Keratinocyte (primary cell): Measurements from ENCODE around the gene SLAIN2.

Experiments
- EZH2 ChIP-seq: IDR thresholded peaks from one replicate; pipeline ENCODE4 v1.6.1; 2012; ENCODE audit warnings: inconsistent platforms, mild to moderate bottlenecking, low read length, moderate library complexity
- TF ChIP-seq, protein P1 (sequence below), 3 experiments: IDR thresholded peaks in 1 of 3; conservative IDR thresholded peaks in 1 of 3; optimal IDR thresholded peaks in 1 of 3; 2 replicates in 2 of 3; 3 replicates in 1 of 3; pipeline versions ENCODE3 to v1.5.1; 2011; ENCODE audit warnings: low read length in 3 of 3, mild to moderate bottlenecking in 3 of 3, moderate library complexity in 2 of 3, control low read depth in 1 of 3, inconsistent platforms in 1 of 3; ENCODE audit not compliant: insufficient read depth in 2 of 3; ENCODE audit errors: extremely low read depth in 1 of 3

GRCh38 chr4:48346594-48346993 lies 5.3 kb downstream of the SLAIN2 start:
- TF ChIP-seq EZH2 = no peak
- TF ChIP-seq, protein P1, sequence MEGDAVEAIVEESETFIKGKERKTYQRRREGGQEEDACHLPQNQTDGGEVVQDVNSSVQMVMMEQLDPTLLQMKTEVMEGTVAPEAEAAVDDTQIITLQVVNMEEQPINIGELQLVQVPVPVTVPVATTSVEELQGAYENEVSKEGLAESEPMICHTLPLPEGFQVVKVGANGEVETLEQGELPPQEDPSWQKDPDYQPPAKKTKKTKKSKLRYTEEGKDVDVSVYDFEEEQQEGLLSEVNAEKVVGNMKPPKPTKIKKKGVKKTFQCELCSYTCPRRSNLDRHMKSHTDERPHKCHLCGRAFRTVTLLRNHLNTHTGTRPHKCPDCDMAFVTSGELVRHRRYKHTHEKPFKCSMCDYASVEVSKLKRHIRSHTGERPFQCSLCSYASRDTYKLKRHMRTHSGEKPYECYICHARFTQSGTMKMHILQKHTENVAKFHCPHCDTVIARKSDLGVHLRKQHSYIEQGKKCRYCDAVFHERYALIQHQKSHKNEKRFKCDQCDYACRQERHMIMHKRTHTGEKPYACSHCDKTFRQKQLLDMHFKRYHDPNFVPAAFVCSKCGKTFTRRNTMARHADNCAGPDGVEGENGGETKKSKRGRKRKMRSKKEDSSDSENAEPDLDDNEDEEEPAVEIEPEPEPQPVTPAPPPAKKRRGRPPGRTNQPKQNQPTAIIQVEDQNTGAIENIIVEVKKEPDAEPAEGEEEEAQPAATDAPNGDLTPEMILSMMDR (optimal IDR thresholded peaks at IDR 0.05 in 1 of 3, IDR thresholded peaks at IDR 0.05 in 1 of 3, conservative IDR thresholded peaks at IDR 0.05 in 1 of 3; ENCODE audit: extremely low read depth in 1 of 3, insufficient read depth in 2 of 3, low read length in 3 of 3) = no peak
